HG02981 (cell line): ENCODE results near the gene KIAA0408.
"Not testable (repeated sequence)": the region's sequence is repeated elsewhere in the genome, so short reads cannot be mapped to it uniquely, and the experiment has no call there.

Experiments used
- ATAC-seq: cut with Tn5 transposase; IDR thresholded peaks from one replicate; pipeline ENCODE4 v1.9.1; 2021; ENCODE audit warnings: mild to moderate bottlenecking, moderate library complexity; ENCODE audit not compliant: unreplicated experiment

Gene KIAA0408

DNA sequence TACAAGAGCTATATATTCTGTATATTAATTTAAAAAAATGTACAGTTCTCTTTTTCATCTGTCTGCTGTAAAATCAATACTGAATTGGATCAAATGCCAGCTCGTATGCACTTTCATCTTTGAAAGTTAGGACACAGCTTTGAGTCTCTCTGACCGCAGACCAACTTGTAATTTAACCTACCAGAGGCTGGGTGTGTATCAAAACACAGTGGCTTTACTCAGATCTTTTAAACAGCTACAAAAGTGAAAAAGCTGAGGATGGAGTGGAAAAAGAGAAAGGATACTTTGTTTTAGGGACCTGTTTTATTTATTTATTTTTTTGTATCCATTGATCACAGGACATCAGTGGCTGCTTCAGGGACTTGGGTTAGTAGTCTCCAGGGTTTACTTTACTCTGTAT is 44.1 kb downstream of the KIAA0408 start:
- no peak for ATAC-seq

DNA sequence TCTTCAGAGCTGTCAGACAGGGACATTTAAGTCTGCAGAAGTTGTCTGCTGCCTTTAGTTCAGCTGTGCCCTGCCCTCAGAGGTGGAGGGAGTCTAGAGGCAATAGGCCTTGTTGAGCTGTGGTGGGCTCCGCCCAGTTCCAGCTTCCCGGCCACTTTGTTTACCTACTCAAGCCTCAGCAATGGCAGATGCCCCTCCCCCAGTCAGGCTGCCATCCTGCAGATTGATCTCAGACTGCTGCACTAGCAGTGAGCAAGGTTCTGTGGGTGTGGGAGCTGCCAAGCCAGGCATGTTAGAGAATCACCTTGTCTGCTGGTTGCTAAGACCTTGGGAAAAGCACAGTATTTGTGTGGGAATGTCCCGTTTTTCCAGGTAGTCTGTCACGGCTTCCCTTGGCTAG is 46.1 kb downstream of the KIAA0408 start:
- ATAC-seq = not testable (repeated sequence)

DNA sequence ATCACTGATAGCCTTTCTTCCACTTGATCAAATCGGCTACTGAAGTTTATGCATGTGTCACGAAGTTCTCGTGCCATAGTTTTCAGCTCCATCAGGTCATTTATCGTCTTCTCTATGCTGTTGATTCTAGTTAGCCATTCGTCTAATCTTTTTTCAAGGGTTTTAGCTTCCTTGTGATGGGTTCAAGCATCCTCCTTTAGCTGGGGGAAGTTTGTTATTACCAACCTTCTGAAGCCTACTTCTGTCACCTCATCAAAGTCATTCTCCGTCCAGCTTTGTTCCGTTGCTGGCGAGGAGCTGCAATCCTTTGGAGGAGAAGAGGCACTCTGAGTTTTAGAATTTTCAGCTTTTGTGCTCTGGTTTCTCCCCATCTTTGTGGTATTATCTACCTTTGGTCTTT is 47.2 kb downstream of the KIAA0408 start:
- not testable (repeated sequence) for ATAC-seq
